HepG2 (cell line): Measurements from ENCODE around the gene MUL1. TPM values are rescaled to one million over a fixed set of nuclear protein-coding genes. Genes with fewer than 3 reads are reported as not detected.
A peak's percentile ranks its signal among the peaks of the same experiment; 100 is the strongest.

ENCODE experiments used
- ATF1 ChIP-seq: IDR thresholded peaks from 2 replicates; pipeline ENCODE4 v1.6.1; 2016; ENCODE audit warnings: mild to moderate bottlenecking, control low read depth
- ELF4 ChIP-seq: sonication (generic); formaldehyde crosslinking; IDR thresholded peaks from 2 replicates; pipeline ENCODE4 v1.5.0; 2020; ENCODE audit warnings: missing genetic modification reagents, mild to moderate bottlenecking, moderate library complexity, borderline replicate concordance
- MXD4 ChIP-seq: IDR thresholded peaks from 2 replicates; pipeline ENCODE4 v1.6.1; 2016; ENCODE audit warnings: mild to moderate bottlenecking, missing biosample characterization, missing genetic modification reagents
- RXRA ChIP-seq: sonication (generic); formaldehyde crosslinking; IDR thresholded peaks from 2 replicates; pipeline ENCODE4 v1.5.1; 2020; ENCODE audit warnings: missing genetic modification reagents
- SP2 ChIP-seq: sonication (generic); formaldehyde crosslinking; IDR thresholded peaks from 2 replicates; pipeline ENCODE4 v1.5.1; 2020; ENCODE audit warnings: mild to moderate bottlenecking, missing genetic modification reagents
- STAT5B ChIP-seq: sonication (generic); formaldehyde crosslinking; IDR thresholded peaks from 2 replicates; pipeline ENCODE4 v1.4.0; 2020; ENCODE audit warnings: missing genetic modification reagents
- TGIF2 ChIP-seq: IDR thresholded peaks from 2 replicates; pipeline ENCODE4 v1.6.1; 2016; ENCODE audit warnings: control low read depth, missing compliant biosample characterization
- ZSCAN25 ChIP-seq: sonication (generic); formaldehyde crosslinking; IDR thresholded peaks from 2 replicates; pipeline ENCODE4 v1.8.0; 2022; ENCODE audit warnings: mild to moderate bottlenecking, missing genetic modification reagents
- polyA plus RNA-seq, 8 experiments: library from polyadenylated mRNA; depleted of rRNA in 3 of 8; stranded (reverse) in 7 of 8; unstranded in 1 of 8; fragments of >200 nt; fragmentation: Illumina TruSeq in 4 of 8; extraction: Trizol in 4 of 8; gene quantifications; 2 replicates each; pipeline versions ENCODE4 v1.2.1 to v1.2.3, GENCODE V29; 2011 to 2016; ENCODE audit warnings: low read depth in 4 of 8, missing spikeins in 1 of 8, mixed read lengths in 1 of 8; ENCODE audit not compliant: insufficient read depth in 1 of 8
- total RNA-seq, 5 experiments: library from RNA; depleted of rRNA; stranded (reverse); fragments of >200 nt; fragmentation: Illumina TruSeq; extraction: Trizol; gene quantifications; 2 replicates each; pipeline ENCODE4 v1.2.3, GENCODE V29; 2016; ENCODE audit warnings: low read depth in 1 of 5
- TF ChIP-seq, protein P1 (sequence below), 2 experiments: sonication (generic) in 1 of 2; formaldehyde crosslinking in 1 of 2; IDR thresholded peaks; 2 replicates each; pipeline versions ENCODE4 v1.4.0 to v1.6.1; 2016 to 2020; ENCODE audit warnings: borderline replicate concordance in 1 of 2, low read depth in 1 of 2, mild to moderate bottlenecking in 1 of 2, missing genetic modification reagents in 1 of 2
- TF ChIP-seq, protein P2 (sequence below): sonication (generic); formaldehyde crosslinking; IDR thresholded peaks from 2 replicates; pipeline ENCODE4 v1.5.1; 2020; ENCODE audit warnings: missing genetic modification reagents, mild to moderate bottlenecking, borderline replicate concordance
- TF ChIP-seq, protein P3 (sequence below): sonication (generic); IDR thresholded peaks from 2 replicates; pipeline ENCODE4 v1.6.1; 2016; ENCODE audit warnings: low read depth, borderline replicate concordance
- TF ChIP-seq, protein P4 (sequence below): sonication (generic); formaldehyde crosslinking; IDR thresholded peaks from 2 replicates; pipeline ENCODE4 v1.4.0; 2020; ENCODE audit warnings: mild to moderate bottlenecking, missing genetic modification reagents, borderline replicate concordance
- TF ChIP-seq, protein P5 (sequence below): sonication (generic); formaldehyde crosslinking; IDR thresholded peaks from 2 replicates; pipeline ENCODE4 v1.8.1; 2023; ENCODE audit warnings: mild to moderate bottlenecking, moderate library complexity, missing genetic modification reagents

MUL1 gene
- total and polyA plus RNA-seq, 2 of the 13 experiments (the other 11 are each of a cell fraction or from before 2014, with no cell fraction given), result 21.5 to 26.5 TPM

DNA sequence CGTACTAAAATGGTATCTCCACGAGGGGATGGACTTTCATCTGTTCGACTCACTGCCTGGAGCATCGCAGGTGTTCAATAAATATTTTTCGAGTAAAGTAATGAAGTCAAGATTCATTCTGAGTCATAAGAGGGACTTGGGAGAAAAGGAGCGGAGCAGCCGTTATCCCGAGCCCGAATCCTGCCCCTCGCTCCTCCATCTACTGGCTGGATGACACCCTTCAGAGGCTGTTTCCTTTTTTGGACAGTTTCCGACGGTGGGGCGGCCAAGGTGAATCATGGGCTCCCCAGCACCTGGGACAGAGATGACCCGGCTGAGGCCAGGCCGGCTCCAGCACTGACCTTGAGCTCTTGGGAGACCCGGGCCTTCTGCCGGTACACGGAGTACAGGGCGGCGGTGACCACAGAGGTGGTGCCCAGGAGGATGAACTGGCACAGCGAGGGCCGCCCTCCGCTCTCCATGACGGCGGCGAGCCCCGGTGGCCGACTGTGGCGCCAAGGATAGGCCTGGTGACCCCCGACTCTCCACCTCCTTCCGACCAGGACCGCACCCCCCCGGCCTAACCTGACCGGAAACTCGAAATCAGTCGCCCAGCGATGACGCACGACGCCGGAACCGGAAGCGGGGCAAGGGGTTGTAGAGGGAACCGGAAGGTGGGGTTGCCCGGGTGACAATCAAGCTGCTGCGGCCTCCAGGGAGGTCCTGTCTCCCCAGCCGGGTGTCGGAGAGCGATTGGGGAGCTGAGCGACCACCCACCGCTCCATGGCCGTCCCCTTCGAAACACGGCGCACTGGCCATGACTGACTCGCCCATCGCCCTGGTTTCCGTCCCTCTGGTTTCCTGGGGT lies at the start of gene MUL1 (continued):
- TF ChIP-seq, protein P1, sequence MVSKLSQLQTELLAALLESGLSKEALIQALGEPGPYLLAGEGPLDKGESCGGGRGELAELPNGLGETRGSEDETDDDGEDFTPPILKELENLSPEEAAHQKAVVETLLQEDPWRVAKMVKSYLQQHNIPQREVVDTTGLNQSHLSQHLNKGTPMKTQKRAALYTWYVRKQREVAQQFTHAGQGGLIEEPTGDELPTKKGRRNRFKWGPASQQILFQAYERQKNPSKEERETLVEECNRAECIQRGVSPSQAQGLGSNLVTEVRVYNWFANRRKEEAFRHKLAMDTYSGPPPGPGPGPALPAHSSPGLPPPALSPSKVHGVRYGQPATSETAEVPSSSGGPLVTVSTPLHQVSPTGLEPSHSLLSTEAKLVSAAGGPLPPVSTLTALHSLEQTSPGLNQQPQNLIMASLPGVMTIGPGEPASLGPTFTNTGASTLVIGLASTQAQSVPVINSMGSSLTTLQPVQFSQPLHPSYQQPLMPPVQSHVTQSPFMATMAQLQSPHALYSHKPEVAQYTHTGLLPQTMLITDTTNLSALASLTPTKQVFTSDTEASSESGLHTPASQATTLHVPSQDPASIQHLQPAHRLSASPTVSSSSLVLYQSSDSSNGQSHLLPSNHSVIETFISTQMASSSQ (IDR thresholded peaks at IDR 0.05; ENCODE audit: low read depth), result no peak
- TF ChIP-seq, protein P1 (CRISPR knock-in tag; IDR thresholded peaks at IDR 0.05; ENCODE audit: borderline replicate concordance), result peak; percentile 41; the same call in 1 of the 2 replicates
- TF ChIP-seq, protein P2, sequence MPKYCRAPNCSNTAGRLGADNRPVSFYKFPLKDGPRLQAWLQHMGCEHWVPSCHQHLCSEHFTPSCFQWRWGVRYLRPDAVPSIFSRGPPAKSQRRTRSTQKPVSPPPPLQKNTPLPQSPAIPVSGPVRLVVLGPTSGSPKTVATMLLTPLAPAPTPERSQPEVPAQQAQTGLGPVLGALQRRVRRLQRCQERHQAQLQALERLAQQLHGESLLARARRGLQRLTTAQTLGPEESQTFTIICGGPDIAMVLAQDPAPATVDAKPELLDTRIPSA (CRISPR knock-in tag), result no peak
- TF ChIP-seq STAT5B (no peak), MXD4 (CRISPR knock-in tag) (no peak; the same call in 1 of the 2 replicates), ATF1 (CRISPR knock-in tag) (peak; percentile 97), SP2 (peak; percentile 65), ELF4 (CRISPR knock-in tag) (peak; percentile 92), RXRA (peak; percentile 73; the same call in 1 of the 2 replicates), ZSCAN25 (CRISPR knock-in tag) (peak; percentile 65; the same call in 1 of the 2 replicates), TGIF2 (CRISPR knock-in tag) (peak; percentile 20; the same call in 1 of the 2 replicates)
- TF ChIP-seq, protein P3, sequence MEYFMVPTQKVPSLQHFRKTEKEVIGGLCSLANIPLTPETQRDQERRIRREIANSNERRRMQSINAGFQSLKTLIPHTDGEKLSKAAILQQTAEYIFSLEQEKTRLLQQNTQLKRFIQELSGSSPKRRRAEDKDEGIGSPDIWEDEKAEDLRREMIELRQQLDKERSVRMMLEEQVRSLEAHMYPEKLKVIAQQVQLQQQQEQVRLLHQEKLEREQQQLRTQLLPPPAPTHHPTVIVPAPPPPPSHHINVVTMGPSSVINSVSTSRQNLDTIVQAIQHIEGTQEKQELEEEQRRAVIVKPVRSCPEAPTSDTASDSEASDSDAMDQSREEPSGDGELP, result peak; percentile 19; the same call in 1 of the 2 replicates
- TF ChIP-seq, protein P4, sequence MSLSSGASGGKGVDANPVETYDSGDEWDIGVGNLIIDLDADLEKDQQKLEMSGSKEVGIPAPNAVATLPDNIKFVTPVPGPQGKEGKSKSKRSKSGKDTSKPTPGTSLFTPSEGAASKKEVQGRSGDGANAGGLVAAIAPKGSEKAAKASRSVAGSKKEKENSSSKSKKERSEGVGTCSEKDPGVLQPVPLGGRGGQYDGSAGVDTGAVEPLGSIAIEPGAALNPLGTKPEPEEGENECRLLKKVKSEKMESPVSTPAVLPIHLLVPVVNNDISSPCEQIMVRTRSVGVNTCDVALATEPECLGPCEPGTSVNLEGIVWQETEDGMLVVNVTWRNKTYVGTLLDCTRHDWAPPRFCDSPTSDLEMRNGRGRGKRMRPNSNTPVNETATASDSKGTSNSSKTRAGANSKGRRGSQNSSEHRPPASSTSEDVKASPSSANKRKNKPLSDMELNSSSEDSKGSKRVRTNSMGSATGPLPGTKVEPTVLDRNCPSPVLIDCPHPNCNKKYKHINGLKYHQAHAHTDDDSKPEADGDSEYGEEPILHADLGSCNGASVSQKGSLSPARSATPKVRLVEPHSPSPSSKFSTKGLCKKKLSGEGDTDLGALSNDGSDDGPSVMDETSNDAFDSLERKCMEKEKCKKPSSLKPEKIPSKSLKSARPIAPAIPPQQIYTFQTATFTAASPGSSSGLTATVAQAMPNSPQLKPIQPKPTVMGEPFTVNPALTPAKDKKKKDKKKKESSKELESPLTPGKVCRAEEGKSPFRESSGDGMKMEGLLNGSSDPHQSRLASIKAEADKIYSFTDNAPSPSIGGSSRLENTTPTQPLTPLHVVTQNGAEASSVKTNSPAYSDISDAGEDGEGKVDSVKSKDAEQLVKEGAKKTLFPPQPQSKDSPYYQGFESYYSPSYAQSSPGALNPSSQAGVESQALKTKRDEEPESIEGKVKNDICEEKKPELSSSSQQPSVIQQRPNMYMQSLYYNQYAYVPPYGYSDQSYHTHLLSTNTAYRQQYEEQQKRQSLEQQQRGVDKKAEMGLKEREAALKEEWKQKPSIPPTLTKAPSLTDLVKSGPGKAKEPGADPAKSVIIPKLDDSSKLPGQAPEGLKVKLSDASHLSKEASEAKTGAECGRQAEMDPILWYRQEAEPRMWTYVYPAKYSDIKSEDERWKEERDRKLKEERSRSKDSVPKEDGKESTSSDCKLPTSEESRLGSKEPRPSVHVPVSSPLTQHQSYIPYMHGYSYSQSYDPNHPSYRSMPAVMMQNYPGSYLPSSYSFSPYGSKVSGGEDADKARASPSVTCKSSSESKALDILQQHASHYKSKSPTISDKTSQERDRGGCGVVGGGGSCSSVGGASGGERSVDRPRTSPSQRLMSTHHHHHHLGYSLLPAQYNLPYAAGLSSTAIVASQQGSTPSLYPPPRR (CRISPR knock-in tag), result no peak; the same call in 1 of the 2 replicates
- TF ChIP-seq, protein P5, sequence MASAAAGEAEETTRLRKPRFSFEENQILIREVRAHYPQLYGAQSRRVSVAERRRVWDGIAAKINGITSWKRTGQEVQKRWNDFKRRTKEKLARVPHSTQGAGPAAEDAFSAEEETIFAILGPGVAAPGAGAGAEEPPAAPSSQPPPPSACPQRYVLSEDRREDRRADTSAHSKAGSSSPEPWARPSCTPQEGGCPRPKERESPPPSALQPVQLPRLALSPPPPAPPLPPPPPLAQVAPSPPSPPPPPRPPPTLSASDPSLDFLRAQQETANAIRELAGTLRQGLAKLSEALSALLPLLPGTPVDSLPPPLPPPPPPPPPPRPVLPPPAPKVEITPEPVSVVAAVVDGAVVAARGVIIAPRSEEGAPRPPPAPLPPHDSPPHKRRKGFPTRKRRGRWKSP (CRISPR knock-in tag), result 0 out of 2 replicates have a peak, but pooled peaks have one; percentile 71
